Lung (tissue), 12 donors: ENCODE measurements around the gene ZDHHC22. TPM values are rescaled to one million over a fixed set of nuclear protein-coding genes. Genes with fewer than 3 reads are reported as not detected.
A peak's percentile ranks its signal among the peaks of the same experiment; 100 is the strongest.

Experiments used
- ATAC-seq: fragments of 200-7000 bp; cut with Tn5 transposase; one replicate; pipeline ENCODE4 v1.9.1; 2020; ENCODE audit warnings: moderate number of reproducible peaks; ENCODE audit not compliant: insufficient read depth, low FRiP score
- DNase-seq, 3 donors: peaks; one replicate each; pipeline ENCODE4 v3.0.0-alpha.2; 2013 to 2017
- H3K27ac ChIP-seq, 2 donors: one replicate each; pipeline ENCODE4 v1.5.1; 2013; ENCODE audit warnings: mild to moderate bottlenecking in 2 of 2, moderate library complexity in 2 of 2, control low read depth in 1 of 2, inconsistent platforms in 1 of 2, low read depth in 1 of 2, low read length in 1 of 2
- H3K27me3 ChIP-seq, 3 donors: one replicate each; pipeline ENCODE4 v1.5.1; 2013; ENCODE audit warnings: low read length in 2 of 3; ENCODE audit not compliant: control insufficient read depth in 3 of 3, insufficient read depth in 3 of 3
- H3K36me3 ChIP-seq, 4 donors: one replicate each; pipeline ENCODE4 v1.5.1; 2013; ENCODE audit warnings: low read length in 4 of 4, mild to moderate bottlenecking in 1 of 4, moderate library complexity in 1 of 4; ENCODE audit not compliant: control insufficient read depth in 4 of 4, insufficient read depth in 4 of 4
- H3K4me1 ChIP-seq, 5 donors: one replicate each; pipeline ENCODE4 v1.5.1; 2013; ENCODE audit warnings: low read length in 5 of 5, mild to moderate bottlenecking in 2 of 5, moderate library complexity in 1 of 5; ENCODE audit not compliant: control insufficient read depth in 5 of 5, insufficient read depth in 5 of 5
- H3K4me3 ChIP-seq: one replicate; pipeline ENCODE4 v1.5.1; 2013; ENCODE audit warnings: mild to moderate bottlenecking, control low read depth, moderate library complexity
- H3K9ac ChIP-seq, 2 donors: one replicate each; pipeline ENCODE4 v1.5.1; 2013; ENCODE audit warnings: low read length in 2 of 2, control low read depth in 1 of 2; ENCODE audit not compliant: insufficient read depth in 1 of 2
- H3K9me3 ChIP-seq, 4 donors: one replicate each; pipeline ENCODE4 v1.5.1; 2013; ENCODE audit warnings: low read length in 3 of 4, mild to moderate bottlenecking in 1 of 4, moderate library complexity in 1 of 4; ENCODE audit not compliant: control insufficient read depth in 4 of 4, insufficient read depth in 3 of 4
- CTCF ChIP-seq: IDR thresholded peaks from 2 replicates; pipeline ENCODE4 v1.5.1; 2012; ENCODE audit warnings: mild to moderate bottlenecking; ENCODE audit errors: control extremely low read depth, extremely low read depth
- WGBS, 2 donors: extraction: QIAGEN DNeasy Blood & Tissue Kit; methylation state at CpG; one replicate each; pipeline ENCODE4 v1.1.7; 2013; 5-methylcytosine and 5-hydroxymethylcytosine counted together
- polyA plus RNA-seq, 2 donors: library from polyadenylated mRNA; stranded (reverse); fragments of 200-250 nt; gene quantifications; one replicate each; pipeline ENCODE4 v1.2.1, GENCODE V29; 2013
- total RNA-seq, 2 donors: library from RNA; depleted of rRNA in 1 of 2; stranded (reverse); fragments of >200 nt in 1 of 2; gene quantifications; one replicate each; pipeline ENCODE4 v1.2.1, GENCODE V29; 2014 to 2021
- donor health status: control.
- donor health status: control.
- donor health status: Bipolar disorder and iron deficiency.
- donor health status: healthy.
- donor health status: DM: yes; HTN: yes; CAD: no.

Gene ZDHHC22
- total and polyA plus RNA-seq, 4 donors, result 0.02 TPM; not detected in 3

GRCh38 chr14:77111021-77111420 lies 30.6 kb downstream of the ZDHHC22 start:
- H3K27me3 ChIP-seq, result no peaks in the 10 kb centered on the region
- no peak for TF ChIP-seq CTCF
- H3K4me3 ChIP-seq, result no peak overlapping the region
- 52 to 71% methylated on average over 5 of the region's 5 CpGs for WGBS, 2 donors
- ATAC-seq (no peak), DNase-seq (peak; percentile 77 to 85 (median 80))
- H3K27ac ChIP-seq, result peak overlapping the region in 1 of 2 donors; percentile 90
- H3K36me3 ChIP-seq, result peaks cover 12 to 40% (median 24%) of the 10 kb centered on the region in 4 donors
- H3K4me1 ChIP-seq, result peaks cover 4 to 12% (median 6%) of the 10 kb centered on the region in 5 donors
- H3K9me3 ChIP-seq, result peaks cover 0 to 4% (median 0%) of the 10 kb centered on the region in 4 donors
- H3K9ac ChIP-seq, result peak overlapping the region; percentile 50 to 55

GRCh38 chr14:77110286-77110685 lies 31.3 kb downstream of the ZDHHC22 start:
- Histone ChIP-seq H3K9me3 (peaks cover 0 to 4% (median 0%) of the 10 kb centered on the region in 4 donors), H3K27ac (no peak overlapping the region), H3K9ac (peak overlapping the region in 1 of 2 donors; percentile 28), H3K4me1 (peaks cover 4 to 12% (median 6%) of the 10 kb centered on the region in 5 donors), H3K27me3 (no peaks in the 10 kb centered on the region), H3K4me3 (no peak overlapping the region), H3K36me3 (peaks cover 14 to 39% (median 24%) of the 10 kb centered on the region in 4 donors)
- WGBS, 2 donors, result 68 to 78% methylated on average over 1 of the region's 1 CpG
- DNase-seq (no peak), ATAC-seq (no peak)
- no peak for TF ChIP-seq CTCF

- WGBS, 2 donors, result 77 to 81% methylated on average over 6 of the region's 6 CpGs
- Histone ChIP-seq H3K4me1 (peaks cover 4 to 12% (median 6%) of the 10 kb centered on the region in 5 donors), H3K4me3 (no peak overlapping the region), H3K36me3 (peaks cover 13 to 33% (median 24%) of the 10 kb centered on the region in 4 donors), H3K27me3 (no peaks in the 10 kb centered on the region), H3K27ac (no peak overlapping the region), H3K9me3 (peaks cover 0 to 4% (median 0%) of the 10 kb centered on the region in 4 donors), H3K9ac (no peak overlapping the region)
- ATAC-seq (no peak), DNase-seq (no peak)
- TF ChIP-seq CTCF, result no peak
Observed at GRCh38 chr14:77109656-77110055, 31.9 kb downstream of the ZDHHC22 start.

- H3K27ac ChIP-seq, result no peak overlapping the region
- peaks cover 0 to 3% (median 0%) of the 10 kb centered on the region in 4 donors for H3K9me3 ChIP-seq
- 89 to 92% methylated on average over 2 of the region's 2 CpGs for WGBS, 2 donors
- no peak for ATAC-seq
- no peak overlapping the region for H3K9ac ChIP-seq
- no peak overlapping the region for H3K4me3 ChIP-seq
- peaks cover 9 to 24% (median 16%) of the 10 kb centered on the region in 4 donors for H3K36me3 ChIP-seq
- no peak for DNase-seq
- no peaks in the 10 kb centered on the region for H3K27me3 ChIP-seq
- peaks cover 4 to 20% (median 7%) of the 10 kb centered on the region in 5 donors for H3K4me1 ChIP-seq
- no peak for TF ChIP-seq CTCF
Observed at GRCh38 chr14:77108753-77109152, 32.8 kb downstream of the ZDHHC22 start.
